ENCODE measurements around the gene SMURF2. TPM values are rescaled to one million over a fixed set of nuclear protein-coding genes. Genes with fewer than 3 reads are reported as not detected.
A peak's percentile ranks its signal among the peaks of the same experiment; 100 is the strongest.

SMURF2 gene
- total RNA-seq (71.7 and 108 TPM in 2 replicates), polyA plus RNA-seq (96.3 and 103 TPM in 2 replicates), polyA minus RNA-seq (ENCODE audit: low replicate concordance) (28.3 and 42.8 TPM in 2 replicates)
- 75.4 and 85.6 TPM in 2 replicates for polyA plus RNA-seq (2012)

DNA sequence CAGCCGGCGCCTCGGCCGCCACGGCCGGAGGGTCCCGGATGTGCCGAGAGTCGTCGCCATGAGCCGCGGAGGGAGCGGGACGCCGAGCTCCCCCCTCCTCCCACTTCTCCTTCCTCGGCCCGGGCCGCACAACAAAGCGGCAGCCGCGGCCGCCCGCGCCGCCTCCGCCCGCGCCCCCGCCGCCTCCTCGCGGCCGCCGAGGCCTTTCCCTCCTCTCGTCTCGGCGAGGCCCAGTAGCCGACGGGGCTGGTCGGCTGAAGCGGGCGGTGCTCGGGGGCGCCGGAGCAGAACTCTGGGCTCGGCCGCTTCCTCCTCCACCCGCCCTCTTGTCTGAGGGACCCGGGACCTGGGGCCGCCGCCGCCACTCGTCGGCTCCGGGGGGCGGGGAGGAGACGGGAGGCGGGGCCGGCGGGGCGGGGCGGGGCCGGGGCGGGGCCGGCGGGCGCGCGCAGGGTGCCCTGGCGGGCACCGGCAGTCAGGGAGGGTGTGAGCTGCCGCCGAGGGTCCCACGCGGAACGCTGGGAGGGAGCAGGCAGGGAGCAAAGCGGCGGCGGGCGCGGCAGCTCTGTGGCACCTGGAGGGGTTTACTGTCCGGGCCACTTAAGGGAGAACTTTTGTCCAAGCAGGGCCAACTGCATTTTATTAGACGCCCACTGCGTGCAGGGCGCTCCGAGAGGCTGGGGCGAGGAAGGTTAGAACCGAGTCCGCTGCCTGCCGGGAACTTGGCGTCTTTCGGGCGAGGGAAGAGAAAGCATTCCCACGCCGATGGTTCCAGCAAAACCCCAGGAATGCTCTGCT, at the start of gene SMURF2:
TSS of gene SMURF2 (minus strand) at position 332 of the 798 bp plus-strand sequence. CDS start 427 bp downstream, outside the sequence.
- peak within 1 kb of the TSS; percentile 73 for H3K4me2 ChIP-seq (ENCODE audit: extremely low read depth, insufficient read depth, low read length)
- H3K4me3 ChIP-seq (replicated peaks in 1 of 4; ENCODE audit: control extremely low read depth in 1 of 4, insufficient read depth in 1 of 4, low read depth in 3 of 4, low read length in 4 of 4), result peak within 1 kb of the TSS; percentile 82 to 94 (median 88)
- peak within 1 kb of the TSS; percentile 2 for H2AFZ ChIP-seq (ENCODE audit: low read length)
- H4K20me1 ChIP-seq (ENCODE audit: control insufficient read depth, extremely low read depth, insufficient read depth, low read length), result peaks cover 3% of the 10 kb centered on the region
- H3K9me3 ChIP-seq (ENCODE audit: control insufficient read depth, insufficient read depth, low read depth, low read length), result no peaks in the 10 kb centered on the region
- H3K27me3 ChIP-seq (ENCODE audit: control insufficient read depth, insufficient read depth, low read length), result no peaks in the 10 kb centered on the region
- H3K9ac ChIP-seq (ENCODE audit: insufficient read depth, low read length), result peak within 1 kb of the TSS; percentile 89
- peak; percentile 53 to 63 for DNase-seq (ENCODE audit: low read depth in 2 of 2)
- H3K79me2 ChIP-seq (ENCODE audit: control insufficient read depth, insufficient read depth, low read length), result peaks cover 54% of the 10 kb centered on the region
- peak within 1 kb of the TSS; percentile 86 for H3K27ac ChIP-seq (ENCODE audit: insufficient read depth, low read length)
- H3K4me1 ChIP-seq (ENCODE audit: control insufficient read depth, extremely low read depth, insufficient read depth, low read length), result peaks cover 8% of the 10 kb centered on the region
- no peak for TF ChIP-seq EZH2 (IDR thresholded peaks at IDR 0.05; ENCODE audit: low read length, missing control alignments)
- TF ChIP-seq, protein P1, sequence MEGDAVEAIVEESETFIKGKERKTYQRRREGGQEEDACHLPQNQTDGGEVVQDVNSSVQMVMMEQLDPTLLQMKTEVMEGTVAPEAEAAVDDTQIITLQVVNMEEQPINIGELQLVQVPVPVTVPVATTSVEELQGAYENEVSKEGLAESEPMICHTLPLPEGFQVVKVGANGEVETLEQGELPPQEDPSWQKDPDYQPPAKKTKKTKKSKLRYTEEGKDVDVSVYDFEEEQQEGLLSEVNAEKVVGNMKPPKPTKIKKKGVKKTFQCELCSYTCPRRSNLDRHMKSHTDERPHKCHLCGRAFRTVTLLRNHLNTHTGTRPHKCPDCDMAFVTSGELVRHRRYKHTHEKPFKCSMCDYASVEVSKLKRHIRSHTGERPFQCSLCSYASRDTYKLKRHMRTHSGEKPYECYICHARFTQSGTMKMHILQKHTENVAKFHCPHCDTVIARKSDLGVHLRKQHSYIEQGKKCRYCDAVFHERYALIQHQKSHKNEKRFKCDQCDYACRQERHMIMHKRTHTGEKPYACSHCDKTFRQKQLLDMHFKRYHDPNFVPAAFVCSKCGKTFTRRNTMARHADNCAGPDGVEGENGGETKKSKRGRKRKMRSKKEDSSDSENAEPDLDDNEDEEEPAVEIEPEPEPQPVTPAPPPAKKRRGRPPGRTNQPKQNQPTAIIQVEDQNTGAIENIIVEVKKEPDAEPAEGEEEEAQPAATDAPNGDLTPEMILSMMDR (conservative IDR thresholded peaks at IDR 0.05 in 1 of 2, IDR thresholded peaks at IDR 0.05 in 1 of 2; ENCODE audit: low read depth in 1 of 2, low read length in 2 of 2), result no peak
- peaks cover 1% of the 10 kb centered on the region for H3K36me3 ChIP-seq (ENCODE audit: control insufficient read depth, insufficient read depth, low read length)

DNA sequence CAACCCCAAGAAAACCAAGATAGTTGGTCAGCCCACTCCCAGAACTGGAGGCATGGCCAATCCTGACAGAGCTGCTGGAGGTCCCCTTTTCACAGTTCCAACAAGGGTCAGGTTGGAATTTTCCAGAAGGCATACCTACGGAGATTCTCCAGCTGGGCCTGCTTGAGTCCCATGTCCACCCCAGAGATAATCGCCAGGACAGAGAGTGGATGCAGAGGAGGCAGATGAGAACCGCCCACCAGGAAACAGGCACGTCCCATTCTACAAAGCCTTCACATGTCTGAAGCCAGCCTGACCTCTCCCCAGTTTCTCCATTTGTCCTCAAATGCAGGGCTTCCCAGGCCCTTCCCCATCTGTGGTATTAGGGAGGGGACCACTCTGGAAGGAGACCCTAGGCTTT, 47.4 kb upstream of the SMURF2 start:
- Histone ChIP-seq H3K9me3 (ENCODE audit: control insufficient read depth, insufficient read depth, low read depth, low read length) (no peaks in the 10 kb centered on the region), H3K36me3 (ENCODE audit: control insufficient read depth, insufficient read depth, low read length) (no peaks in the 10 kb centered on the region), H3K27ac (ENCODE audit: insufficient read depth, low read length) (peak overlapping the region; percentile 71), H3K4me1 (ENCODE audit: control insufficient read depth, extremely low read depth, insufficient read depth, low read length) (peaks cover 23% of the 10 kb centered on the region), H3K27me3 (ENCODE audit: control insufficient read depth, insufficient read depth, low read length) (no peaks in the 10 kb centered on the region), H3K4me3 (replicated peaks in 1 of 4; ENCODE audit: control extremely low read depth in 1 of 4, insufficient read depth in 1 of 4, low read depth in 3 of 4, low read length in 4 of 4) (no peak overlapping the region), H4K20me1 (ENCODE audit: control insufficient read depth, extremely low read depth, insufficient read depth, low read length) (no peaks in the 10 kb centered on the region), H3K79me2 (ENCODE audit: control insufficient read depth, insufficient read depth, low read length) (no peaks in the 10 kb centered on the region), H2AFZ (ENCODE audit: low read length) (no peak overlapping the region), H3K9ac (ENCODE audit: insufficient read depth, low read length) (no peak overlapping the region), H3K4me2 (ENCODE audit: extremely low read depth, insufficient read depth, low read length) (peak overlapping the region; percentile 1)
- no peak for DNase-seq (ENCODE audit: low read depth in 2 of 2)
- no peak for TF ChIP-seq EZH2 (IDR thresholded peaks at IDR 0.05; ENCODE audit: low read length, missing control alignments)
- TF ChIP-seq, protein P1 (conservative IDR thresholded peaks at IDR 0.05 in 1 of 2, IDR thresholded peaks at IDR 0.05 in 1 of 2; ENCODE audit: low read depth in 1 of 2, low read length in 2 of 2), result no peak

DNA sequence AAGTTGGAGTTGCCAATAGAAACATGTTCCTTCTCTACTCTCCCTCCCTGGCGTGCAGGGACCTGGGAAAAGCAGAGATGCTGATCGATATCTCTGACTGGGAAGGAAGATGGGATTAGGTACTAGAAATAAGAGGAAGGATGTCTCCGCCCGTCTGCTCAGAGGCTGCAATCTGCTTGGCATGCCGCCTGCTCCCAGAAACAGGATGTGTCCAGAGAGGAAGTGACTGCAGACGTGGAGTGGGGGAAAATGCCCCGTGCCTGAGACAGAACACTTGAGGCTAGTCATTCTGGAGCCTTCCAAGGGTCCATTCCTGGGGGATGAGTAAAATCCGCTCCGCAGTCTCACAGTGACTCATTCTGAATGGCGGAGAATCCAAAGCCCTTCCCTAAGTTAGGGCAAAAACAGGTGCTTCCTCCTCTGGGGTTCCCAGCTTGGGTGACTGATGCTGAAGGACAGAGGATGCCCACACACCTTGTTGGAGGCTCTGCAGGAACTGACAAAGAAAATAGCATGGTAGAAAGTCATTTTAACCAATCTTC, 45.0 kb upstream of the SMURF2 start:
- peak; percentile 97 to 100 for DNase-seq (ENCODE audit: low read depth in 2 of 2)
- no peaks in the 10 kb centered on the region for H3K36me3 ChIP-seq (ENCODE audit: control insufficient read depth, insufficient read depth, low read length)
- H2AFZ ChIP-seq (ENCODE audit: low read length), result no peak overlapping the region
- H3K79me2 ChIP-seq (ENCODE audit: control insufficient read depth, insufficient read depth, low read length), result no peaks in the 10 kb centered on the region
- H3K27ac ChIP-seq (ENCODE audit: insufficient read depth, low read length), result peak overlapping the region; percentile 85
- no peaks in the 10 kb centered on the region for H3K9me3 ChIP-seq (ENCODE audit: control insufficient read depth, insufficient read depth, low read depth, low read length)
- no peaks in the 10 kb centered on the region for H3K27me3 ChIP-seq (ENCODE audit: control insufficient read depth, insufficient read depth, low read length)
- H4K20me1 ChIP-seq (ENCODE audit: control insufficient read depth, extremely low read depth, insufficient read depth, low read length), result no peaks in the 10 kb centered on the region
- H3K4me2 ChIP-seq (ENCODE audit: extremely low read depth, insufficient read depth, low read length), result peak overlapping the region; percentile 55
- peaks cover 21% of the 10 kb centered on the region for H3K4me1 ChIP-seq (ENCODE audit: control insufficient read depth, extremely low read depth, insufficient read depth, low read length)
- TF ChIP-seq EZH2 (IDR thresholded peaks at IDR 0.05; ENCODE audit: low read length, missing control alignments), result no peak
- TF ChIP-seq, protein P1 (conservative IDR thresholded peaks at IDR 0.05 in 1 of 2, IDR thresholded peaks at IDR 0.05 in 1 of 2; ENCODE audit: low read depth in 1 of 2, low read length in 2 of 2), result no peak
- peak overlapping the region in 1 of 4 experiments; percentile 41 for H3K4me3 ChIP-seq (replicated peaks in 1 of 4; ENCODE audit: control extremely low read depth in 1 of 4, insufficient read depth in 1 of 4, low read depth in 3 of 4, low read length in 4 of 4)
- peak overlapping the region; percentile 9 for H3K9ac ChIP-seq (ENCODE audit: insufficient read depth, low read length)
